ENCODE results near the gene FLRT1. TPM values are rescaled to one million over a fixed set of nuclear protein-coding genes. Genes with fewer than 3 reads are reported as not detected.

The FLRT1 gene
- total RNA-seq, 4 donors from 2014 or later = 0.54 to 4.0 (median 3.8) TPM

- intact Hi-C loops (cut with DNase I) = no loop called here
- H3K4me1 ChIP-seq = peaks cover 18 to 27% of the 10 kb centered on the region in 2 donors
- no peak for DNase-seq
- H3K27ac ChIP-seq = peak overlapping the region in 1 of 3 donors; percentile 8
- no peaks in the 10 kb centered on the region for H3K36me3 ChIP-seq
- no peak overlapping the region for H3K4me3 ChIP-seq (replicated peaks in 1 of 3)
- no peak for TF ChIP-seq CTCF (IDR thresholded peaks at IDR 0.05)
- TF ChIP-seq POLR2A (IDR thresholded peaks at IDR 0.05) = no peak
- 88 to 92% methylated on average over 5 to 13 of the region's 13 CpGs for WGBS, 2 donors
- no peaks in the 10 kb centered on the region for H3K9me3 ChIP-seq
- no peaks in the 10 kb centered on the region for H3K27me3 ChIP-seq
These were observed 21.1 kb downstream of the FLRT1 start for GRCh38 chr11:64056861-64057260.

- H3K27me3 ChIP-seq = no peaks in the 10 kb centered on the region
- intact Hi-C loops (cut with DNase I) = no loop called here
- H3K36me3 ChIP-seq = no peaks in the 10 kb centered on the region
- no peaks in the 10 kb centered on the region for H3K9me3 ChIP-seq
- H3K4me1 ChIP-seq = peaks cover 18 to 27% of the 10 kb centered on the region in 2 donors
- WGBS, 2 donors = 88 to 95% methylated on average over 10 of the region's 10 CpGs
- no peak for DNase-seq
- no peak overlapping the region for H3K4me3 ChIP-seq (replicated peaks in 1 of 3)
- TF ChIP-seq POLR2A (IDR thresholded peaks at IDR 0.05) = no peak
- TF ChIP-seq CTCF (IDR thresholded peaks at IDR 0.05) = no peak
- no peak overlapping the region for H3K27ac ChIP-seq
These were observed 22.2 kb downstream of the FLRT1 start for GRCh38 chr11:64057890-64058289.

- H3K27ac ChIP-seq = no peak overlapping the region
- intact Hi-C loops (cut with DNase I) = no loop called here
- TF ChIP-seq CTCF (IDR thresholded peaks at IDR 0.05) (no peak), POLR2A (IDR thresholded peaks at IDR 0.05) (no peak)
- no peaks in the 10 kb centered on the region for H3K36me3 ChIP-seq
- DNase-seq = no peak
- 96 to 100% methylated on average over 7 to 16 of the region's 17 CpGs for WGBS, 2 donors
- no peak overlapping the region for H3K4me3 ChIP-seq (replicated peaks in 1 of 3)
- no peaks in the 10 kb centered on the region for H3K9me3 ChIP-seq
- H3K4me1 ChIP-seq = peaks cover 18 to 27% of the 10 kb centered on the region in 2 donors
- no peaks in the 10 kb centered on the region for H3K27me3 ChIP-seq
These were observed 22.8 kb downstream of the FLRT1 start for GRCh38 chr11:64058494-64058893.

GRCh38 chr11:64059339-64060140, 23.8 kb downstream of the FLRT1 start:
- peaks cover 12 to 27% of the 10 kb centered on the region in 2 donors for H3K4me1 ChIP-seq
- 78% methylated on average over 17 to 22 of the region's 24 CpGs for WGBS, 2 donors
- H3K27me3 ChIP-seq = no peaks in the 10 kb centered on the region

More at GRCh38 chr11:64059339-64060140, 23.8 kb downstream of the FLRT1 start:
- H3K36me3 ChIP-seq = no peaks in the 10 kb centered on the region
- TF ChIP-seq CTCF (IDR thresholded peaks at IDR 0.05) (no peak), POLR2A (IDR thresholded peaks at IDR 0.05) (no peak)
- H3K9me3 ChIP-seq = no peaks in the 10 kb centered on the region
- intact Hi-C loops (cut with DNase I) = no loop called here
- no peak overlapping the region for H3K4me3 ChIP-seq (replicated peaks in 1 of 3)
- H3K27ac ChIP-seq = no peak overlapping the region
- no peak for DNase-seq

Data from thyroid gland (tissue), 4 donors.